HG03196 (cell line): Measurements from ENCODE around the gene TCF25.
"Not testable (repeated sequence)": the region's sequence is repeated elsewhere in the genome, so short reads cannot be mapped to it uniquely, and the experiment has no call there.

Experiments
- ATAC-seq: cut with Tn5 transposase; IDR thresholded peaks from one replicate; pipeline ENCODE4 v1.9.1; 2021; ENCODE audit not compliant: unreplicated experiment

The TCF25 gene, protein sequence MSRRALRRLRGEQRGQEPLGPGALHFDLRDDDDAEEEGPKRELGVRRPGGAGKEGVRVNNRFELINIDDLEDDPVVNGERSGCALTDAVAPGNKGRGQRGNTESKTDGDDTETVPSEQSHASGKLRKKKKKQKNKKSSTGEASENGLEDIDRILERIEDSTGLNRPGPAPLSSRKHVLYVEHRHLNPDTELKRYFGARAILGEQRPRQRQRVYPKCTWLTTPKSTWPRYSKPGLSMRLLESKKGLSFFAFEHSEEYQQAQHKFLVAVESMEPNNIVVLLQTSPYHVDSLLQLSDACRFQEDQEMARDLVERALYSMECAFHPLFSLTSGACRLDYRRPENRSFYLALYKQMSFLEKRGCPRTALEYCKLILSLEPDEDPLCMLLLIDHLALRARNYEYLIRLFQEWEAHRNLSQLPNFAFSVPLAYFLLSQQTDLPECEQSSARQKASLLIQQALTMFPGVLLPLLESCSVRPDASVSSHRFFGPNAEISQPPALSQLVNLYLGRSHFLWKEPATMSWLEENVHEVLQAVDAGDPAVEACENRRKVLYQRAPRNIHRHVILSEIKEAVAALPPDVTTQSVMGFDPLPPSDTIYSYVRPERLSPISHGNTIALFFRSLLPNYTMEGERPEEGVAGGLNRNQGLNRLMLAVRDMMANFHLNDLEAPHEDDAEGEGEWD

DNA sequence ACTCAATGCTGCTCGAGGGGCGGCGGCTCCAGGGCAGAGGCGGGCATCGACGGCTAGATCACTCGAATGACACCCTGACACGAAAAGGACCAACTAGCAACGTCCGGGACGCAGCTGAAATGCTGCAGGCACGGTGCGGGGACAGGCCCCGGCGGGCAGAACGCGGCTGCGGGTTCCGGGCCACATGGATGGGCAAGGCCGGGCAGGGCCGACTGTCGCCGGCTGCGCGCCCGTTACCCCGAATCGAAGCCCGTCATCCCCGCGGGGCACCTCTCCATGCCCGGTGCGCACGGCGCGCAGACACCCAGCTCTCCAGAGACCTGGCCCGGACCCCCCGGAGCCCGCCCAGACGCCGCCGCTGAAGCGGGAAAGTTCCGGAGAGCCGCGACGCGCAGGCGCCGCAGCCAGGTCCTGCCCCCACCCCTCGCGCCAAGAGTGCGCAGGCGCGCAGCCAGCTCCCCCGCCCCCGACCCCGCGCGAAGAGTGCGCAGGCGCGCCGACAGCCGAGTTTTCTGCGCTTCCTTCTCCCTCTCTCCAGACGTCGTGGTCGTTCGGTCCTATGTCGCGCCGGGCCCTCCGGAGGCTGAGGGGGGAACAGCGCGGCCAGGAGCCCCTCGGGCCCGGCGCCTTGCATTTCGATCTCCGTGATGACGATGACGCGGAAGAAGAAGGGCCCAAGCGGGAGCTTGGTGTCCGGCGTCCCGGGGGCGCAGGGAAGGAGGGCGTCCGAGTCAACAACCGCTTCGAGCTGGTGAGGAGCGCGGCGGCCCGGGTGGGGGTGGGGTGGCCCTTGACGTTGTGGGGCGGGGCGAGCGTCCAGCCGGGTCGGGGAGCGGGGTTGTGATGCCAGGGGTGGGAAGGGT is at the start of gene TCF25:
TCF25 (plus strand) TSS at position 484 of the 863 bp plus-strand sequence; CDS start at position 560, 76 bp downstream.
- ATAC-seq, result peak; percentile 39

- not testable (repeated sequence) for ATAC-seq
Measured at GRCh38 chr16:89823824-89824148, 49.6 kb upstream of the TCF25 start.

- no peak for ATAC-seq
Measured at GRCh38 chr16:89826531-89827382, 46.6 kb upstream of the TCF25 start.

- no peak for ATAC-seq
Measured at GRCh38 chr16:89827383-89828198, 45.8 kb upstream of the TCF25 start.

DNA sequence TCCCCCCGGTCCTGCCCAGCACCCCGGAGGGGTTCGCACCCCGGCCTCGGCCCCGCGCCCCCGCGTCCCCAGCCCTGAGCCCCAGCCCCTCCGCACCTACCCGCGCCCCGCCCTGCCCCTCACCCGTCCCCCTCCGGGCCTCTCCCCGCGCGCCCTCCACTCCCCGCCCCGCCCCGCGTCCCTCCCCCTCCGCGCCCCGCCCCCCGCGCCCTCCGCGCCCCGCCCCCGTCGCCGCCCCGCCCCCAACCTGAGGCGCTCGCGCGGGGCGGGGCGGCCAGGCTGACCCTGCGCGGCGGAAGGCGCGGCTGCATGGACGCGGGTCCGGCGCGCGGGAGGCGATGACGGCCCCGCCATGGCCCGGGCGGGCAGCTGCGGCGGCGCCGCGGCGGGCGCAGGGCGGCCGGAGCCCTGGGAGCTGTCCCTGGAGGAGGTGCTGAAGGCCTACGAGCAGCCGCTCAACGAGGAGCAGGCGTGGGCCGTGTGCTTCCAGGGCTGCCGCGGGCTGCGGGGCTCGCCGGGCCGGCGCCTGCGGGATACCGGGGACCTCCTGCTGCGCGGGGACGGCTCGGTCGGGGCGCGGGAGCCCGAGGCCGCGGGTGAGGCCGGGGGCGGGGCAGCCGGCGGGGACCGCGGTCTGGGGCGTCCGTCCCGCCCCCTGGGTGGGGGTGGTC is 45.1 kb upstream of the TCF25 start, which contains the start of gene SPIRE2:
SPIRE2 (plus strand) TSS at position 277 of the 671 bp plus-strand sequence; CDS start at position 353, 76 bp downstream.
- ATAC-seq, result no peak

DNA sequence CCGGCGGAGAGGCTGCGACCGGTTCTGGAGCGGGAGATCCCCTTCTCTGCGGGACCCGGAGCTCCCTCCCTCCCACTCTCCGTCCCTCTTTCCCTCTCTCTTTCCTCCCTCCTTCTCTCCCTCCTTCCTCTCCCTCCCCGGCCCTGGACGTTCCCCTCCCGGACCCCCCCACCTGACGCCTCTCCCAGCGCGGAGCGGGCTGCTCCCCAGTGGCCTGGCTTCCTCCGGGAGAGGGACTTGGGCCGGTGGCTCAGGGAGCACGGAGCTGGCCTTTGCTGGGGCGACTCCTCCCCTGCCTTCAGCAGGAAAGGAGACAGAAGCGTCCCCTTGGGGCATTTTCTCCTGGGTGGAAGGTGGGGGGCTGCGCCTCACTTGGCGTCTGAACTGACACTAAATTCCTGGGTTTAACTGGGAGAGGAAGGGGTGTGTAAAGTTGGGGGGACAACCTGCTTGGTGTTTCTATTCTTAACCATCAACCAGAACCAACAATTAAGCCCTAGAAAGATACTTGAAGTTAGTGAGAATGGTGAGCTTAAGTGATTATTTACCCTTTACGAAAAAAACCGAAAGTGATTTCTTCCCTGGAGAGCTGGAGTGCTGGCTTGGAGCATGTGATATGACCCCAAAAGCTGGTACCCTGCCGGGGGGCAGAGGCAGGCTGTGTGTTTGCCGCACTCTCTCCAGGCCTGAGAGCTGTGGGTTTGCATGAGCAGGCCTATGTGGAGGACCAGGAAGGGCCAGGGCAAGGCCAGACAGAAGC is 44.3 kb upstream of the TCF25 start:
- ATAC-seq, result no peak

GRCh38 chr16:89829630-89830437 is 43.6 kb upstream of the TCF25 start:
- ATAC-seq, result no peak

DNA sequence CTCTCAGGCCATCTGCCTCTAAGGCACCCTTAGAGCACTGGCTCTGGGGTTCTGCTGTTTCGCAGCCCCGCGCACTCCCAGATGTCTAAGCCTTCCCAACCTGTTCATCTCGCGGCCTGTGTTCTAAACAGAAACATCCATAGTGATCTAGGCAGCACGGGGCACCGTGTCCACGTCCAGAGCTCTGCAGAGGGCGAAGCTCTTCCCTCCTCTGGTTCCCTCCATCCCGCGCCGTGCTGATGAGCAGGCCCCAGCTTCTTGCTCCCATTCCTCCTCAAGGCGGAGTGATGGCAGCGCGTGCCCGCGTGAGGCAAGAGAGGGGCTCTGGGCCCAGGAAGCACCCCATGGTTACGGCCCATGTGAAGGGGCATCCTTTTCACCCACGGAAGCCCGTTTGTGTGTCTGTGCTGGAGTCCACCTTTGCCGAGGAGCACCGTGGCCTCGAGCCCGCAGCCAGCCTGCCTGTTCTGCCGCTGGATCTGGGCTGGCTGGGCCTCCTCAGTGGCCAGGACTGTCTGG is 41.5 kb upstream of the TCF25 start:
- no peak for ATAC-seq

- not testable (repeated sequence) for ATAC-seq
Measured at GRCh38 chr16:89833664-89834363, 39.6 kb upstream of the TCF25 start.

- ATAC-seq, result not testable (repeated sequence)
Measured at GRCh38 chr16:89834813-89835363, 38.5 kb upstream of the TCF25 start.

- not testable (repeated sequence) for ATAC-seq
Measured at GRCh38 chr16:89836484-89836883, 36.9 kb upstream of the TCF25 start.

DNA sequence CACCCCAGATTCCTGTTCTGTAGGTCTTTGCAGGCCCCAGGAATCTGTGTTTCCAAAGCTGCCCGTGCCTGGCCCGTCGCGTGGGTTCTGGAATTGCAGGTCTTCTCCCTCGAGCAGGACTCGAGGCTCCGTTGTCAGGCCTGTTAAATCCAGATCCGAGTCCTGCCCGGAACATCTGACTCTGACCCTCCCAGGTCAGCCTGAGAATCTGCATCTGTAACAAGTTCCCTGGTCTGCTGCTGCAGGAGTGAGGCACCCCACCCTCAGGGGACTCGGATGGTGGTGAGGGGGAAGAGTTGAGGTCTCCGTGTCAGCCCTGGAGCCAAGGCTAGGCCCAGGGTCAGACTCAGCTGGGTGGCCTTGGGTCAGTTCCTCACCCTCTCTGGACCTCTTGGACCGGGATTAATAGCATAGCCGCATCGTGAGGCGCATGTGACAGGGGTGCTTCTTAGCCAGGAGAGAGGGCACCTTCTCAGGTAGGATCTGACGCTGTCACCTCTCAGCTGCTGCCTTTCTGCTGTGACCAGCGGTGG is 36.3 kb upstream of the TCF25 start:
- no peak for ATAC-seq

DNA sequence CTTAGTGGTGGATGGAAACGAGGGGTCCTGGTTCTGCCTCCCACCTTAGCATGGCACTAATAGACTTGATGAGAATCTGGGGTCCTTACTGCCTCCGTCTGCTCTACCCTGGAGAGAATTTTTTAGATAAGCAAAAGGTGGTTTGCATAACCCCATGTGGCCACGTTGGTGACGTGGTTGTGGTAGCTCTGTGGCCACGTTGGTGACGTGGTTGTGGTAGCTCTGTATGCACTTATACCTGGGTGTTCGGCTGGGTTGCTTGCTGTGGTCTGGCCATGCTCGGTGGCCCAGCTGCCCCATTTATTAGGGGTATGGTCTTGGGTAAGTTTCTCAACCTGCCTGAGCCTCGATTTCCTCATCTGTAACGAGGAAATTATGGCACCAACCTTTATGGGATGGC is 32.1 kb upstream of the TCF25 start:
- no peak for ATAC-seq

- no peak for ATAC-seq
Measured at GRCh38 chr16:89842471-89843408, 30.7 kb upstream of the TCF25 start.
